ENCODE results near the gene ZNF367. TPM values are rescaled to one million over a fixed set of nuclear protein-coding genes. Genes with fewer than 3 reads are reported as not detected.

The ZNF367 gene
- total and polyA plus RNA-seq, 4 donors: 0.36 to 18.1 (median 2.0) TPM

DNA sequence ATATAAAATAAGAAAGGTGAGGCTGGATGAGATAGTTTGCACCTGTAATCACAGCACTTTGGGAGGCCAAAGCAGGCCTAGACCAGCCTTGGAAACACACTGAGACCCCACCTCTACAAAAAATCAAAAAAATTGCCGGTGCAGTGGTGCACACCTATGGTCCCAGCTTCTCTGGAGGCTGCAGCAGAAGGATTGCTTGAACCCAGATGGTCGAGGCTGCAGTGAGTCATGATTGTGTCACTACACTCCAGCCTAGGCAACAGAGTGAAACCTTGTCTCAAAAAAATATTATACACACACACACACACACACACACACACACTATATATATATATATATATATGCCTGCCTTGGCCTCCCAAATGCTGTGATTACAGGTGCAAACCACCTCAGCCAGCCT, 36.0 kb downstream of the ZNF367 start:
- Histone ChIP-seq H3K4me1 (ENCODE audit: control insufficient read depth in 4 of 4, insufficient read depth in 4 of 4, low read length in 3 of 4) (peaks cover 2 to 45% (median 35%) of the 10 kb centered on the region in 4 donors), H3K27ac (ENCODE audit: low read depth in 1 of 2, low read length in 2 of 2) (no peak overlapping the region), H3K4me3 (ENCODE audit: low read depth in 1 of 3, low read length in 3 of 3) (peak overlapping the region in 2 of 3 donors; percentile 65 to 97), H3K9ac (ENCODE audit: low read depth in 1 of 2, low read length in 2 of 2) (peak overlapping the region; percentile 51 to 89), H3K36me3 (ENCODE audit: control insufficient read depth in 4 of 4, insufficient read depth in 3 of 4, low read depth in 1 of 4, low read length in 3 of 4) (peaks cover 0 to 2% (median 0%) of the 10 kb centered on the region in 4 donors), H3K9me3 (ENCODE audit: control insufficient read depth in 4 of 4, low read length in 3 of 4) (no peaks in the 10 kb centered on the region), H3K27me3 (ENCODE audit: control insufficient read depth in 4 of 4, insufficient read depth in 4 of 4, low read length in 3 of 4) (no peaks in the 10 kb centered on the region)
- 62% methylated on average over 2 of the region's 2 CpGs for WGBS
- DNase-seq (ENCODE audit: low spot score): no peak
- TF ChIP-seq NR2F2 (IDR thresholded peaks at IDR 0.05) (no peak), HNF4A (conservative IDR thresholded peaks at IDR 0.05) (no peak), REST (IDR thresholded peaks at IDR 0.05) (no peak), EGR1 (IDR thresholded peaks at IDR 0.05; ENCODE audit: low read depth in 2 of 2) (no peak), JUND (IDR thresholded peaks at IDR 0.05) (no peak)
- TF ChIP-seq, protein P1, sequence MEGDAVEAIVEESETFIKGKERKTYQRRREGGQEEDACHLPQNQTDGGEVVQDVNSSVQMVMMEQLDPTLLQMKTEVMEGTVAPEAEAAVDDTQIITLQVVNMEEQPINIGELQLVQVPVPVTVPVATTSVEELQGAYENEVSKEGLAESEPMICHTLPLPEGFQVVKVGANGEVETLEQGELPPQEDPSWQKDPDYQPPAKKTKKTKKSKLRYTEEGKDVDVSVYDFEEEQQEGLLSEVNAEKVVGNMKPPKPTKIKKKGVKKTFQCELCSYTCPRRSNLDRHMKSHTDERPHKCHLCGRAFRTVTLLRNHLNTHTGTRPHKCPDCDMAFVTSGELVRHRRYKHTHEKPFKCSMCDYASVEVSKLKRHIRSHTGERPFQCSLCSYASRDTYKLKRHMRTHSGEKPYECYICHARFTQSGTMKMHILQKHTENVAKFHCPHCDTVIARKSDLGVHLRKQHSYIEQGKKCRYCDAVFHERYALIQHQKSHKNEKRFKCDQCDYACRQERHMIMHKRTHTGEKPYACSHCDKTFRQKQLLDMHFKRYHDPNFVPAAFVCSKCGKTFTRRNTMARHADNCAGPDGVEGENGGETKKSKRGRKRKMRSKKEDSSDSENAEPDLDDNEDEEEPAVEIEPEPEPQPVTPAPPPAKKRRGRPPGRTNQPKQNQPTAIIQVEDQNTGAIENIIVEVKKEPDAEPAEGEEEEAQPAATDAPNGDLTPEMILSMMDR (IDR thresholded peaks at IDR 0.05; ENCODE audit: low read depth, low read length, missing input control): no peak

DNA sequence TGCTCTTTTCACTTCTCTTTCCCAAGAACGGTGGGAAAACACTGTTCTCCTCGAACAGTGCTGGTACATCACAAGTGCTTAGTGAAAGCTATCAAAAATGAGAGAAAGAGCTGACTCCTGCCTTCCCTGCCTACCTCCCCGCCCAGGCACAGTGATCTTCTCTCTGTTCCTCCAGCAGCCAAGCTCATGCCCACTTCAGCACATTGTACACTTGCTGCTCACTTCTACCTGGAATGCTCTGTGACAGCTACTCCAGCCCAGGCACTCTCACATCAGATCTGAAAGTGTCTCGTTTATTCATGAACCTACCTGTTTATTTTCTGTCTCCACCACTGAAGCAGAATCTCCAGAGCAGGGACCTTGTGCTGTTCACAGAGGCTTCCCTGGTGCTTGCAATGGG, 36.5 kb downstream of the ZNF367 start:
- TF ChIP-seq HNF4A (conservative IDR thresholded peaks at IDR 0.05) (no peak), RAD21 (IDR thresholded peaks at IDR 0.05) (no peak), TAF1 (conservative IDR thresholded peaks at IDR 0.05) (no peak), GABPA (IDR thresholded peaks at IDR 0.05 in 1 of 2, conservative IDR thresholded peaks at IDR 0.05 in 1 of 2) (no peak), SP1 (IDR thresholded peaks at IDR 0.05) (no peak), EGR1 (IDR thresholded peaks at IDR 0.05; ENCODE audit: low read depth in 2 of 2) (no peak), HNF4G (IDR thresholded peaks at IDR 0.05) (no peak), FOXA2 (IDR thresholded peaks at IDR 0.05) (no peak), MAX (IDR thresholded peaks at IDR 0.05) (no peak), RXRA (IDR thresholded peaks at IDR 0.05) (no peak), ATF3 (IDR thresholded peaks at IDR 0.05) (no peak)
- TF ChIP-seq, protein P2, sequence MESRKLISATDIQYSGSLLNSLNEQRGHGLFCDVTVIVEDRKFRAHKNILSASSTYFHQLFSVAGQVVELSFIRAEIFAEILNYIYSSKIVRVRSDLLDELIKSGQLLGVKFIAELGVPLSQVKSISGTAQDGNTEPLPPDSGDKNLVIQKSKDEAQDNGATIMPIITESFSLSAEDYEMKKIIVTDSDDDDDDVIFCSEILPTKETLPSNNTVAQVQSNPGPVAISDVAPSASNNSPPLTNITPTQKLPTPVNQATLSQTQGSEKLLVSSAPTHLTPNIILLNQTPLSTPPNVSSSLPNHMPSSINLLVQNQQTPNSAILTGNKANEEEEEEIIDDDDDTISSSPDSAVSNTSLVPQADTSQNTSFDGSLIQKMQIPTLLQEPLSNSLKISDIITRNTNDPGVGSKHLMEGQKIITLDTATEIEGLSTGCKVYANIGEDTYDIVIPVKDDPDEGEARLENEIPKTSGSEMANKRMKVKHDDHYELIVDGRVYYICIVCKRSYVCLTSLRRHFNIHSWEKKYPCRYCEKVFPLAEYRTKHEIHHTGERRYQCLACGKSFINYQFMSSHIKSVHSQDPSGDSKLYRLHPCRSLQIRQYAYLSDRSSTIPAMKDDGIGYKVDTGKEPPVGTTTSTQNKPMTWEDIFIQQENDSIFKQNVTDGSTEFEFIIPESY (IDR thresholded peaks at IDR 0.05): no peak
- Histone ChIP-seq H3K9me3 (ENCODE audit: control insufficient read depth in 4 of 4, low read length in 3 of 4) (no peaks in the 10 kb centered on the region), H3K36me3 (ENCODE audit: control insufficient read depth in 4 of 4, insufficient read depth in 3 of 4, low read depth in 1 of 4, low read length in 3 of 4) (peaks cover 0 to 2% (median 0%) of the 10 kb centered on the region in 4 donors), H3K4me3 (ENCODE audit: low read depth in 1 of 3, low read length in 3 of 3) (peak overlapping the region in 1 of 3 donors; percentile 97), H3K9ac (ENCODE audit: low read depth in 1 of 2, low read length in 2 of 2) (peak overlapping the region in 1 of 2 donors; percentile 51), H3K4me1 (ENCODE audit: control insufficient read depth in 4 of 4, insufficient read depth in 4 of 4, low read length in 3 of 4) (peaks cover 2 to 45% (median 34%) of the 10 kb centered on the region in 4 donors), H3K27me3 (ENCODE audit: control insufficient read depth in 4 of 4, insufficient read depth in 4 of 4, low read length in 3 of 4) (no peaks in the 10 kb centered on the region), H3K27ac (ENCODE audit: low read depth in 1 of 2, low read length in 2 of 2) (no peak overlapping the region)
- no peak for DNase-seq (ENCODE audit: low spot score)
- WGBS: 71% methylated on average over 4 of the region's 4 CpGs
